ENCODE measurements around the gene ARMC12.

DNA sequence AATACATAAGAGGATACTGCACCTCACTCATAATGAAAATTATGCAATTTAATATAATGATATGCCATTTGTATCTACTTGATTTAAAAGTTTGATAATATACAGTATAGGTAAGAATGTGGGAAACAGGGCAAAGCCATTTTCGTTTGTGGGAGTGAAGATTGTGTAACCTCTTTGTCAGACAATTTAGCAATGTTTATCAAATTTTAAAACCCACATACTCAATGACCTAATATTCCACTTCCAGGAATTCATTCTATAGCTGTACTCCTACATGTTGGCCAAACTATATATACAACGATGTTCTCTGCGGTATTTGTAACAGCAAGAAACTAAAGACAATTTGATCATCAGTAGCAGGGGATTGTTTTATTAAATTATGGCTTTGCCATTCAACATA is 30.4 kb upstream of the ARMC12 start:
- TF ChIP-seq, protein P1, sequence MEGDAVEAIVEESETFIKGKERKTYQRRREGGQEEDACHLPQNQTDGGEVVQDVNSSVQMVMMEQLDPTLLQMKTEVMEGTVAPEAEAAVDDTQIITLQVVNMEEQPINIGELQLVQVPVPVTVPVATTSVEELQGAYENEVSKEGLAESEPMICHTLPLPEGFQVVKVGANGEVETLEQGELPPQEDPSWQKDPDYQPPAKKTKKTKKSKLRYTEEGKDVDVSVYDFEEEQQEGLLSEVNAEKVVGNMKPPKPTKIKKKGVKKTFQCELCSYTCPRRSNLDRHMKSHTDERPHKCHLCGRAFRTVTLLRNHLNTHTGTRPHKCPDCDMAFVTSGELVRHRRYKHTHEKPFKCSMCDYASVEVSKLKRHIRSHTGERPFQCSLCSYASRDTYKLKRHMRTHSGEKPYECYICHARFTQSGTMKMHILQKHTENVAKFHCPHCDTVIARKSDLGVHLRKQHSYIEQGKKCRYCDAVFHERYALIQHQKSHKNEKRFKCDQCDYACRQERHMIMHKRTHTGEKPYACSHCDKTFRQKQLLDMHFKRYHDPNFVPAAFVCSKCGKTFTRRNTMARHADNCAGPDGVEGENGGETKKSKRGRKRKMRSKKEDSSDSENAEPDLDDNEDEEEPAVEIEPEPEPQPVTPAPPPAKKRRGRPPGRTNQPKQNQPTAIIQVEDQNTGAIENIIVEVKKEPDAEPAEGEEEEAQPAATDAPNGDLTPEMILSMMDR (IDR thresholded peaks at IDR 0.05): no peak
- no peak for TF ChIP-seq POLR2AphosphoS5 (IDR thresholded peaks at IDR 0.05)

Data from transverse colon (tissue), 4 donors.